GM12892 (cell line): ENCODE results near the gene TNFRSF12A.

ENCODE experiments used
- POLR2A ChIP-seq: IDR thresholded peaks from 2 replicates; pipeline ENCODE4 v1.6.1; 2011; ENCODE audit warnings: low read depth, low read length, control low read depth
- POLR2AphosphoS5 ChIP-seq: IDR thresholded peaks from 2 replicates; pipeline ENCODE4 v1.6.1; 2011; ENCODE audit warnings: low read depth, low read length, control low read depth

GRCh38 chr16:2996298-2996697, 23.9 kb upstream of the TNFRSF12A start:
- TF ChIP-seq POLR2A, result no peak
- TF ChIP-seq POLR2AphosphoS5, result no peak
